HG03103 (cell line): ENCODE data around the gene JADE2.
"Not testable (repeated sequence)": the region's sequence is repeated elsewhere in the genome, so short reads cannot be mapped to it uniquely, and the experiment has no call there.

Experiments
- ATAC-seq: cut with Tn5 transposase; IDR thresholded peaks from one replicate; pipeline ENCODE4 v1.9.1; 2021; ENCODE audit warnings: low read depth; ENCODE audit not compliant: unreplicated experiment

The JADE2 gene

DNA sequence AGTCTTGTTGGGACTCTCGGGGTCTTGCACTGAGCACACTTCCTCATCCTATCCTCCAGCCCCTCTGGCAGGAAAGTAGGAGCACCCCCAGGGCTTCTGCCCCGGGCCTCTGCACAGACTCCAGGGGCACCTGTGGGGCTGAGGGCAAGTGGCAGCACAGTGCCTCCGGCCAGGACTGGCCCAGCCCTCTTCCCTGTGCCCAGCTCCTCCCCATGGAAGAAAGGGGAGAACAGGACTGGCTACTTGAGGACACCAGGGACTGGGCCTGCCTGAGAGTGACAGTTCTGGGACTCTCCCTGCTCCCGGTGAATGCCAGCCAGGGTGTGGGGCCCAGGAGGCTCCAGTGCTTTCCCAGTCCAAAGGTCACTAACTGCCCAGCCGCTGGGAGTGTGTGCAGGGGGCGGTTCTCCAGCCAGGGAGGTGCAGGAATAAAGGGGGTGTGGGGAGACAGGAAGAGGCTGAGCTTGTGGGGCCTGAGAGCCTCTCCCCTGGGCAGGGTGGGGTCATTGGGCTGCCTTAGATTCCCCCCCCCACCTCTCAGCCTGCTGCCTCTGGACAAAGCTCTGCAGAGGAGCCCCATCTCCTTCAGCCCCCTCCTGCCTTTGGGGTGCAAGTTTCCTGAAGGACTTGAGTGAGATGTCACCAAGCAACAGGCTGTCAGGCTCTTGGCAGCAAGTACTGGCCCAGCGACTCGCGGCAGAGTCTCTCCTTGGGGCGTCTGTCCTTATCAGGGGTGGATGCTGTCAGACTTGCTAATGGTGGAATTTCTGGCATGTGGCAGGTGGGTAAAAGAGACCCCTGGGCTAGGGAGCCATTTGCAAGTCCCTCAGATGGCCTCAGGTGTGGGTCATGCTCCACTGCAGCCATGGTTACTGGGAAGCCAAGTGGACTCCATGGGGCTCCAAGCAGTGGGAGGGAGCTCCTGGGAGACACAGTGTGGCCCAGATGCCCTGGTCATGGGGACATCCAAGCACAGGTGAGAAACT lies 19.1 kb upstream of the JADE2 start:
- ATAC-seq = no peak

DNA sequence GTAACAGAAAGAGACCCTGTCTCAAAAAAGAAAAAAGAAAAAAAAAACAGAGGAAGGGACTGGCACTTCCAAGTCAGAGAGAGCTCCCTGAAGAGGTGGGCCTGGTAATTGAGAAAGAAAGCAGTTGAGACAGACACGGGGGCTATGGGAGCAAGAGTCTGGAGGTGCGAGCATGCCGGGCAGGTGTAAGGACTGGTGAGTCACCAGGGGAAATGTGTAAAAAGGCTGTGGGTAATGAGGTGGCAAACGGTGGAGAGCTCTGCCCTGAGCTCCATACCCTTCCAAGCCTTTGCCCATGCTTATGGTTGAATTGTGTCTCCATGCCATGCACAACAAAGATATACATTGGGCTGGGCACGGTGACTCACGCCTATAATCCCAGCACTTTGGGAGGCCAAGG lies 18.0 kb upstream of the JADE2 start:
- no peak for ATAC-seq

DNA sequence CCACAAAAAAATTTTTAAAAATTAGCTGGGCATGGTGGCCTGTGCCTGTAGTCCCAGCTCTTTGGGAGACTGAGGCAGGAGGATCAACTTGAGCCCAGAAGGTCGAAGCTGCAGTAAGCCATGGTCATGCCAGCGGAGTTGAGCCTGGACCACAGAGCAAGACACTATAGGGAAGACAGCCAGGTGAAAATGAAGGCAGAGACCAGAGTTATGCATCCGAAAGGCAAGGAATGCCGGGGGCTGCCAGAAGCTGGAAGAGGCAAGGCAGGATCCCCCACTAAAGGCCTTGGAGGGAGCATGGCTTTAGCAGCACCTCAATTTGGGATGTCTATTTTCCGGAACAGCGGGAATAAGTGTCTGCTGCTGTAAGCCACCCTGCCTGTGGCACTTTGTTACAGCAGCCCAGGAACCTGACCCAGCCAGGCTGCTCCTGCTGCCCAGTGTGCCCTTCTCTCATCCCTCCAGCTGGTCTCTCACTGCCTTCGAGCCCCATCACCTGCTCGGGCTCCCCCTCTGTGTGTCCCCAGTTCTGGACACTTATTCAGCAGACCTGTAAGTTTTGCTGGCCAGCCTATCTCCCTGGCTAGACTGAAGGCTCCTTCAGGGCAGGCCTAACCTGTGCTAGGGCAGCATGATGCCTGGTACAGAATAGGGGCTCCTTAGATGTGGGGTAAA lies 16.8 kb upstream of the JADE2 start:
- ATAC-seq = no peak

DNA sequence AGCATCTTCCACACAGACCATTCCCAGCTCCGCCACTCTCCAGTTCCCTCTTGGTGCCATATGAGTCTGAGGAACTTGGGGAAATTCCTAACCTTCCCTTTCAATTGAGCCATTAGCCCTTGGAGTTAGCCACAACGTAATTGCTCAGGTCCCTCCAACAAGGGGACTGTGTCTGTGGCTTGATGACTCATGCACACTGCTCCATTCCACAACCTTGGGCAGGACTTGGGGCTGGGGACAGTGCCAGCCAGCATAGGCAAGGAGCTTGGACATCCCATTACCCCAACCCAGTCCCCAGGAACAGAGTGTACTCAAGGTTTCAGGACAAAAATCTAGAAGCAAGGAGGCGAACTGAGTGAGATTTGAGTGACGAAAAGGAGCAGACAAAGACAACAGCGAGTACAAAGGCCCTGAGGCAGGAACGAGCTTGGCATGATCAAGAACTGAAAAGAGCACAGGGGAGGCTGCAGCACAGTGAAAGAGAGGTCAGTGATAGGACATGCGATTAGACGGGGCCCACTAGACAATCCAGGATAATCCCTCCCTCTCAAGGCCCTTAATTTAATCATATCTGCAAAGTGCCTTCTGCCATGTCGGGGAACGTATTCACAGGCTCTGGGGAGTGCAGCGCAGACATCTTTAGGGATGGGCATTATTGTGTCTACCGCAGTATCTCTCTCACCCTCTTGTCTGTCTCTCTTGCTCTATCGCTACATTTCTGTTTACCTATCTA lies 16.0 kb upstream of the JADE2 start:
- ATAC-seq = no peak

DNA sequence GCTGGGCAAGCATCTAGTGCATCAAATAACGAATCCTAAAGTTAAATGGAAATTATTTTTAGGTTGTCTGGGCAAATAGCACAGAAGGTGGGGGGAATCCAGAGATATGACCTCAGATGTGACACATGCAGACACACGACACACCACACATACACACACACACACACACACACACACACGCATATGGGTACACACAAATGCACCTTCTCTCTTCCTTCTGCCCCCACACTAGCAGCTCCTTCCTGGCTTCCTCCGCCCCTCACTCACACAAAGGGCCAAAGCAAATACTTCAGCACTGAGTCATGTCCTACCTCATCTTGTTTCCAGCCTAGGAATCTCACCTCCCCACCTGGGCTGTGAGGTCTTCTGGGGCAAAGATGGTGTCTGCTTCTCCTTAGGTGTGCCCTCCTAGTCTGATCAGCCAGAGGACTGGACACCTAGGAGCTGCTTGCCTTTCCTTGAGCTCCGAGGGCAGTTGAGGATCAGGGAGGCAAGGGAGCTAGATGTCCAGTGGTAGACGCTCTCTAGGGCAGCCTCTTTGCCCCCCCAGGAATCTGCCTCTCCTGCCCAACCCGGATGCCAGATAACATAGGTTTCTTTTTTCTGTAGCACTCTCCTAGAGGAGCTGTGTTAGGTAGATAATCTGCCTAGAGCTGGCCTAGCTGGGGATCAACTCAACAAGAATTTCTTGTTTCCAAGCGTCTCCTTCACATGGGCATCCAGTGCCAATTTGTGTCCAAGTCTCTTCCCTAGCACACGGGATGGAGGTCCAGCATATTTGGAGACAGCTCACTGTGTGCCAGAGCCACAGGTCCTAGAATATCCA lies 14.3 kb upstream of the JADE2 start:
- ATAC-seq = no peak

DNA sequence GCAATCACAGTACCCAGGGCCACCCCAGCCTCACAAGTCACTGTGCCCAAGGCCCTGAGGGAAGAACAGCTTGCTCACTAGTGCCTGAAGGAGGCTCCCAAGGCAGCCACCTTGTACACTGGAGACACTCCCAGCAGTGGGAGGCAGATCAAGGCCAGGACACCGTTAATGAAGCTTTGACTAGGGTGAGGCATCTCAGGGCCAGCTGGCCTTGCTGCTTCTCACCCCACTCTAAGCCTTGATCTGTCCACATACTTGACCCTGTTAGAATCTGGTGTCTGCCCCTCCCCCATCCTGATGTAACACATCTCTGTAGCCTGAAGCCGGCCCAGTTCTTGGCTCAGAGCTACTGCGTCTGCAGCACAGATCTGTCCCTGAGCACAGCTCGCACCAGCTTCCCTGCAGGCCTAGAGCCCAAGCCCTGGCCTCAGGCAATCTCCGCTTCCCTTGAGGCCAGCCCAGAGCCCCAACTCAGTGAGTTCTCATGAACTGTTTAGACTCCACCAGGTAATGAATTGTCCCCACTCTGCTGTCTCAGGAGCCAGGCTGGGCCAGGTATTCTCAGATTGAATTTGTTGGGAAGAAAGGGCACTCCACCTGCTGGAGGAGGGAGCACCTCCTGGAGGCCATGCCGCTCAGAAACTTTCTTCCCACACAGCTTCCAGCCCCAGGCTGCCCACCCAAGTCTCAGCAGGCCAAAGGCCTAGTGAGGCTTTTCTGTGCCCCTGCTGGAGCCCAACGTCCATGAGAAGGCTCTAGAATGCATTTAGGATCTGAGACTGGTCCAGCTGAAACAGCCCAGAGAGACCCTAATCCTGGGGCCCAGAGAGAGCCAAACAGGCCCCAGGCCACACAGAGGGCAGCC lies 13.4 kb upstream of the JADE2 start:
- no peak for ATAC-seq

DNA sequence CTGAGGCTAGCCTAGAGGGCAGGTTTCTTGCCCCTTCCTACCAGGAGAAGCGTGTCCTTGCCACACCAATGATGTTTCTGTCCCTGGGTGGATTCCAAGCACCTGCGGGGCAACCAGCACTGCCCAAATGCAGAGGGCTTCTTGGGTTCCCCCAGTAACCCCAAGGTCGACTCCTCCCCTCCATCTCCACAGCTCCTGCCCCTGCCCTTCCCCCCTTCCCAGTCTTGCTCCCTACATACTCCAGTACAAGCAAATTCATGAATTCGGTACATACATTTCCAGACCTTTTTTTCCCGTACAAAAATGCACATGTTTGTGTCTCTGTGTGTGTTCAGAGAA lies 12.8 kb upstream of the JADE2 start:
- no peak for ATAC-seq

DNA sequence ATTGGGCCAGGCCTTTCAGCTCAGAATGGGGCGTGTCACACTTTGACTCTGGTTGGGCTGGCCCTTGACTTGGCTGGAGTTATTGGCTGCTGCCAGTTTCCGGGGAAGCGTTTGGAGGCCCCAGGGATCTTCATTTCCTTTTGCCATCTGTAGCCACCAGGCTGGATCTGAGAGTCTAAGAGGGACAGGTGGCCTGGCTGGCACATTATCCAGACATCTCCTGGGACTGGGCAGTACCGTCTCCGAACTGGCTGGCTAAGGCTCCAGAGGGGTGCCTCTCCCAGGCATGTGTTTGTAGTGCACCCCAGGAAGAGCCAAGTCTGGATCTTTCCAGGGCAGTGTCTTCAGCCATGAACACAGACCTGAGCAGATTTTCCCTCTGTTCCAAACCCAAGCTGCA lies 9.7 kb upstream of the JADE2 start:
- no peak for ATAC-seq

DNA sequence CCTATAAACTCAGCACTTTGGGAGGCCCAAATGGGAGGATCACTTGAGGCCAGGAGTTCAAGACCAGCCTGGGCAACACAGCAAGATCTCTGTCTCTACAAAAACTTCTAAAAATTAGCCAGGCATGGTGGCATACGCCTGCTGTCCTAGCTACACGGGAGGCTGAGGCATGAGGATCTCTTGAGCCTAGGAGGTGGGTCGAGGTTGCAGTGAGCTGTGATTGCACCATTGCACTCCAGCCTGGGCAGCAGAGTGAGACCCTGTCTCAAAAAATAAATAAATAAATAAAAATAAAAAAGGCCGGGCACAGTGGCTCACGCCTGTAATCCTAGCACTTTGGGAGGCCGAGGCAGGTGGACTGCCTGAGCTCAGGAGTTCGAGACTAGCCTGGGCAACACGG lies 8.5 kb upstream of the JADE2 start:
- not testable (repeated sequence) for ATAC-seq

DNA sequence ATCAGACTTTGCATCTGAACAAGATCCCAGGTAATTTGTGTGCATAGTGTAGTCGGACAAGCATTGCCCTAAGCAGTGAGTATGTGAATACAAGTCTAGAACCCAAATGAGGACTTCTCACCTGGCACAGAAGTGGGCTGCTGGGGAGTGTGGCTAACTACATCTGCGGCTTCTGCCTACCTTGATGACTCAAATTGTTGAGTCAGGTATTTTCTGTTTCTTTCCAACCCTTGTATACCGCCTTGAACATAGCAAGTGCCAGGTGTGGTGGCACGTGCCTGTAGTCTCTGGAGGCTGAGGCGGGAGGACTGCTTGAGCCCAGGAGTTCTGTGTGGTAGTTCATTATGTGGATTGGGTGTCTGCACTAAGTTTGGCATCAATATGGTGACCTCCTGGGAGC lies 7.9 kb upstream of the JADE2 start:
- ATAC-seq = no peak

DNA sequence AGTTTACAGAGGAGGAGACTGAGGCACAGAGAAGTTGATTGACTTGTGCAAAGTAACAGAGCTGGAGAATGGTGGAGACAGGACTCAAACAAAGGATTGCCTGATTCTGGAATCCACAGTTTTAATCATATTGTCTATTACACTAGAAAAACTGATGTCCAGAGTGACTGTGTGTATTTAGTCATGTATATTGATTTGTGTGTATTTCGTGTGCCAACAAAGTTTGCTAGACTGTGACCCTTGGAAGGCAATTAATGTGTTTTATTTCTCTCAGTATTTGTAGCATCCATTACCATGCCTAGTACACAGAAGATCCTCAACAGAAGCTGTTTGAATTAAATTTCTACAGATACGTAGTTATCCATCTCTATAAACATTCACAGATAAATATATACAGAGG lies 5.5 kb upstream of the JADE2 start:
- ATAC-seq = no peak

DNA sequence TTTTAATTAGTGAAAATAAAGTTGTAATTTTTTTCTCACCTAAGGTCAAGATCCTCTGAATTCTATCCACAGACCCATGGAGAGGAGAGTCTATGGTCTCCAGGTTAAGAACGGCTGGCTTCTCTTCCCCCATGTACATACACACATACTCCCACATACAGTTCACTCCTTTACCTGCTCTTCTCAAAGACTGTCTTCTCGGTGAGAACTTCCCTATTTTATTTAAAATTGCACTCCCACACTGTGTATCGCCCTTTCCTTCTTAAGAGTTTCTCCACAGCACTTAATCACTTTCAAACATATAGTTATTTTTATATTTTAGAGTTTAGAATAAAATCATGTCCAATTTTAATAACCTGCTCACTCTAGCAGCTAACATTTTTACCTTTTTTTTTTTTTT lies 3.6 kb upstream of the JADE2 start:
- no peak for ATAC-seq

DNA sequence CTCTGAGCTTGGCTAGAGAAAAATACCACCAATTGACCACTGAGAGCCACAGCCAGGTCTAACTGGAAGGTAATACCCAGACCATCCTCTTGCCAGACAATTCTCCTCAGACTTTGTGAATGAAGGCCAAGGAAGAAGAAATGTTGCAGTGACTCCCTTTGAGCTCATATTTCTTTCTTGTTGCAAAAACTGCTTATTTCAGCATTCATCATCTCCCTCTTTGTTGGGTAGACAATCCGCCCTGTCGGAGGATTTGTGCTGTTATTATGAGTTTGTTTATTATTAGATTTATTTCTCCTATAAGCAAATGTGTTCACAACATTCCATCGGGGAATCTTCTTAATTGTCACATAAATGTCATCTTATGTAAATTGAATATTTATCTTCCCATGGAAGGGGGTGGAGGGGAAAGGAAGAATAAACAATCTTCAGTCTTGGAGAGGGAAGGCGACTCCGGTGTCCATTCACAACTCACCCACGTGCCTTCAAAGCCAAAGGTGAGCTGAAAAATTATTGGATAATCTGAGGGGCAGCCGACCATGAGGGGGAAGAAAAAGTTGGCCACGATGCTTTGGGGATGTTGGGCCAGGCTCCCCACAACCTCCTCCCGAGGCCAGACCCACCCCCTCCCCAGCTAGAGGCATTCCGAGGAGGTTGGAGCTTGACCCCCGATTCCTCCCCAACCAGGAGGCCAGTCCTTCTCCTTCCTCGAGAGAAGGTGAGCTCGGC lies 1.8 kb upstream of the JADE2 start:
- no peak for ATAC-seq

DNA sequence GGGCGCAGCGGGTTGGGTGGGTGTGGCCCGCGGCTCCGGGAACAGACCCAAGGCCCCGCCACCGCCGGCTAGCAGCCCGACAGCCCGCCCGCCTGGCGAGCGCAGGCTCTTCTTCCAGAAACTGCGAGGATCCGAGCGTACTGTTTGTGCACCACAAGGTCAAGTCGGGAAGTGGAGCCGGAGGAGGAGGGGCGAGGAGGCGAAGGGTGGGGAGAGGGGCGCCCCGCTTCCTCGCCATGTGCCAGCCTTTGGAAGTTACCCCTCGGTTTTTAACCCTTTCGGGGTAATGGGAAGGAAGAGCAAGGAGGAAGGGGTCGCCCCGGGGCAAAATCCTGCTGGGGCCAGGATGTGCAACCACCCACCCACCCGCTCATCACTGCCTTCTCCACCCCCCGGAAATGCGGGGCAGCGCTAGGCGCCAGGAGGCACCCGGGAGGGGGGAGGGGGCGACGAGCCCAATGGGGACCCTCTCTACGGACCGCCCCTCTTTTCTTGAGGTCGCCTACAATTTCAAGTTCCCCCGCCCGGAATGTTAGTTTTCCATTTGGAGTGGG lies 1.1 kb upstream of the JADE2 start:
- no peak for ATAC-seq

DNA sequence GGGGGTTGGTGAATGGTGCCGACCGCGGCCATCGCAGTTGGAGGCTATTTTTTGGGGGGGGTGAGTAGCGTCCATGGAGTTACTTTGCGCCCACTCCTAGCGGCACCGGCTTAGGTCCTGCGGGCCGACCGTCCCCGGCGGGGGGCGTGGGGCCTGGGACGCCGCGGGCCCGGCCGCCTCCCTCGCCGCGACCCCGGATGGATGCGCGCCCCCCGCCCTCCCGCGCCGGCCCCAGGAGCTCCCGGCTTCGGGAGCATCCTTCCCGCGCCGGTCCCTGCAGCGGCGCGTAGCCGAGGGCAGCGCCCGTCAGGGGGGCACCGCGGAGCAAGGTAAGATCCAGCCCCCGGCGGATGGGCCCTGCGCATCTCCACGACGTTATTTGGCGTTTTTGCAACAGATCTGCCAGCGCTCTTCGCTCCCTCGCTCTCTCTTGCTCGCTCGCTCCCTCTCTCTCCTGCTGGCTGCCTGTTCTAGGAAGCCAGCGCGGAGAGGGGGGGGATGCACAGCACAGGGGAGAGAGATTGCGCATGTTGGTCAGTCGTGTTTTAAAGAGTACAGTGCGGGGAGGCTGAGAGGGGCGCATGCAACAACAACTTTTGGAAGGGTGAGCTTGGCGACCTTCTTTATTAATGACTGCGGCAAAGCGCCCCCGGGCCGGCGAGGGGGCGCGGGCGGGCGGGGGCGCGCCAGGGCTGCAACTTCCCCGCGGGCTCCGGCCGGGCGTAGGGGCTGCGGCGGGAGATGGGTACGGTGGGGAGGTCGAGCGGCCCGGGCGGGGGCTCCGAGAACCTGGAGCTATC lies 413 bp downstream of the JADE2 start:
- ATAC-seq = no peak

DNA sequence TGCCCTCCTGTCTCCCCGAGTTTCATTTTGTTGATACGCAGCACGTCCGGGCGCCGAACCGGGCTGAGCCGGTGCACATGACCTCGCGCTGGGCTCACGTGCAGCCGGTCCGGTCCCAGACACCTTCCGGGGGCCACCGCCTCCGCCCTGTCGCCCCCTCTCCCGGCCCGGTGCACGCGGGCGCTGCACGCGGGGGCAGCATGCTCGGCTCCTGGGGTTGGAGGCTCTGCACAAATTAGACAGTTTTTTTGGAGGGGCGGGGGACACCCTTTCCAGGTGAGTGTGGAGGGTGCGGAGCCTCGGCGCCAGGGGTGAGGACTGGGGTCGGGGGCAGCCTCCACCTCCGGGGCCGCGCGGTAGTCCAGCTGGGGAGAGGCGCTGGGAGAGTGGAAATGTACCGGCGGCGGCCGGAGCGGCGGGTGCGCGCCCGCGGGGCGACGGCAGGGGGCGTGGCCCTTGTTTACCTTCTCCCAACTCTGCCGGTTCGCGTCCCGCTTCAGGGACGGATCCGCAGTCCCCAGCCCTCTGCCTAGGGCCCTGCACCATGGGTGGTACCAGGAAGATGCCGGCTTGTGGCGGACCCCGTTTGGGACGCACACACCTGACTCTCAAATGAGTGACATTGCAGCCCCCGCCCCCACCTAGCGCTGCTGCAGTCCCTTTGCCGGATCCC lies 1.1 kb downstream of the JADE2 start:
- ATAC-seq = peak; percentile 18
